Measurements from ENCODE around the gene ZNF804B. TPM values are rescaled to one million over a fixed set of nuclear protein-coding genes. Genes with fewer than 3 reads are reported as not detected.

The ZNF804B gene
- total RNA-seq, 1 donor from 2014 or later = not detected

DNA sequence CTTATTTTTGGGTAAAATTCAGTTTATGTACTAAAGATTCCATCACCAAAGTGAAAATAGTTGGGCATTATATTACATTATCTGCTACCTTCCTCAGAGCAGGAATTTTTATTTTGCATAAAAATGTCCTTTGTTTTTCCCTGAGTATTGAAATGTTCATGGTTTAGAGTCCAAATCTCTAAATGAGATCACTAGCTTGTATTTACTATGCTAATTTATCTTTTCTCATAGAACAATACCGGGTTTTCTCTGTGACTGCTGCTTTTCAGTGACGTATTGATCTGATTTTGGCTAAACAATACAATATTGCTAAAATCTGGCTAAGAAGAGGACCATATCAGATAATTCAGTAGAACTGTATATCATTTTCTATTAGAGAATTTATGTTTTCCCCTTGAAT is 125.6 kb downstream of the ZNF804B start:
- H3K27ac Mint-ChIP-seq (ENCODE audit: unreplicated experiment) = no peak overlapping the region
- DNase-seq (ENCODE audit: extremely low spot score, unreplicated experiment) = no peak
- H3K4me1 Mint-ChIP-seq (ENCODE audit: unreplicated experiment) = no peaks in the 10 kb centered on the region
- H3K9me3 Mint-ChIP-seq (ENCODE audit: unreplicated experiment) = no peaks in the 10 kb centered on the region
- TF ChIP-seq, protein P1, sequence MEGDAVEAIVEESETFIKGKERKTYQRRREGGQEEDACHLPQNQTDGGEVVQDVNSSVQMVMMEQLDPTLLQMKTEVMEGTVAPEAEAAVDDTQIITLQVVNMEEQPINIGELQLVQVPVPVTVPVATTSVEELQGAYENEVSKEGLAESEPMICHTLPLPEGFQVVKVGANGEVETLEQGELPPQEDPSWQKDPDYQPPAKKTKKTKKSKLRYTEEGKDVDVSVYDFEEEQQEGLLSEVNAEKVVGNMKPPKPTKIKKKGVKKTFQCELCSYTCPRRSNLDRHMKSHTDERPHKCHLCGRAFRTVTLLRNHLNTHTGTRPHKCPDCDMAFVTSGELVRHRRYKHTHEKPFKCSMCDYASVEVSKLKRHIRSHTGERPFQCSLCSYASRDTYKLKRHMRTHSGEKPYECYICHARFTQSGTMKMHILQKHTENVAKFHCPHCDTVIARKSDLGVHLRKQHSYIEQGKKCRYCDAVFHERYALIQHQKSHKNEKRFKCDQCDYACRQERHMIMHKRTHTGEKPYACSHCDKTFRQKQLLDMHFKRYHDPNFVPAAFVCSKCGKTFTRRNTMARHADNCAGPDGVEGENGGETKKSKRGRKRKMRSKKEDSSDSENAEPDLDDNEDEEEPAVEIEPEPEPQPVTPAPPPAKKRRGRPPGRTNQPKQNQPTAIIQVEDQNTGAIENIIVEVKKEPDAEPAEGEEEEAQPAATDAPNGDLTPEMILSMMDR (IDR thresholded peaks at IDR 0.05) = no peak
- H3K4me3 Mint-ChIP-seq (ENCODE audit: unreplicated experiment) = no peak overlapping the region
- H3K36me3 Mint-ChIP-seq (ENCODE audit: unreplicated experiment) = no peaks in the 10 kb centered on the region
- H3K27me3 Mint-ChIP-seq (ENCODE audit: unreplicated experiment) = no peaks in the 10 kb centered on the region

DNA sequence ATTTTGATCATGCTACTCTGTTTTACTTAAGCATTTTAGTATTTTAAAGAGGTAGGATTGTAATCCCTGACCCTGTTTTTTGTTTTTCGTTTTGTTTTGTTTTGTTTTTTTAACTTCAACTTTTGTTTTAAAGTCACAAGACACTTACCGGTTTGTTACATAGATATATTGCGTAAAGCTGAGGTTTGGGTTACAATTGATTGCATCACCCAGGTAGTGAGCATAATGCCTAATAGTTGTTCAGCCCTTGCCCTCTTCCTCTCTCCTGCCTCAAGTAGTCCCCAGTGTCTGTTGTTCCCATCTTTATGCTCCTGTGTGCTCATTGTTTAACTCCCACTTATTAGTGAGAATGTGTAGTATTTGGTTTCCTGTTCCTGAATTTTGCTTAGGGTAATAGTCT is 129.2 kb downstream of the ZNF804B start:
- TF ChIP-seq, protein P1 (IDR thresholded peaks at IDR 0.05) = no peak
- no peak overlapping the region for H3K27ac Mint-ChIP-seq (ENCODE audit: unreplicated experiment)
- no peaks in the 10 kb centered on the region for H3K4me1 Mint-ChIP-seq (ENCODE audit: unreplicated experiment)
- H3K36me3 Mint-ChIP-seq (ENCODE audit: unreplicated experiment) = no peaks in the 10 kb centered on the region
- no peak for DNase-seq (ENCODE audit: extremely low spot score, unreplicated experiment)
- no peaks in the 10 kb centered on the region for H3K9me3 Mint-ChIP-seq (ENCODE audit: unreplicated experiment)
- H3K4me3 Mint-ChIP-seq (ENCODE audit: unreplicated experiment) = no peak overlapping the region
- no peaks in the 10 kb centered on the region for H3K27me3 Mint-ChIP-seq (ENCODE audit: unreplicated experiment)

DNA sequence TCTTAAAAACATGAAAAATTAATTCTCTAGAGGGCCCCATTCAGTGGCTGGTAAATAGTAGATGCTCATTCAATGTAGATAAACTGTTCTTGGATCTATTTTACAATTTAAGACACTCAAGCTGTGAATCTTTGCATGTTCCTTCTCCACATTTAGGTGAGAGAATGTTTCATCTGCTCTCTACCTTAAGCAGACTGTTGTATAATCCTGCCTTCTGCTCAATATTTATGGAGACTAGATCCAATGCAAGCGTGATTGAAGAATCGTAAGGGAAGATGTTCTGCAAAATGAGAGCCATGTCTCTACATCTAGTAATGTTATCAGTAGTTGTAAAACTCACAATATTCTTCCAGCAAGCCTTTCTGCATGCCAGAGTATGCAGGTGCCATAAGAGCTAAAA is 151.0 kb downstream of the ZNF804B start:
- Mint-ChIP-seq H3K9me3 (ENCODE audit: unreplicated experiment) (no peaks in the 10 kb centered on the region), H3K27me3 (ENCODE audit: unreplicated experiment) (no peaks in the 10 kb centered on the region), H3K27ac (ENCODE audit: unreplicated experiment) (no peak overlapping the region), H3K4me1 (ENCODE audit: unreplicated experiment) (no peaks in the 10 kb centered on the region), H3K36me3 (ENCODE audit: unreplicated experiment) (no peaks in the 10 kb centered on the region), H3K4me3 (ENCODE audit: unreplicated experiment) (no peak overlapping the region)
- no peak for DNase-seq (ENCODE audit: extremely low spot score, unreplicated experiment)
- TF ChIP-seq, protein P1 (IDR thresholded peaks at IDR 0.05) = no peak

DNA sequence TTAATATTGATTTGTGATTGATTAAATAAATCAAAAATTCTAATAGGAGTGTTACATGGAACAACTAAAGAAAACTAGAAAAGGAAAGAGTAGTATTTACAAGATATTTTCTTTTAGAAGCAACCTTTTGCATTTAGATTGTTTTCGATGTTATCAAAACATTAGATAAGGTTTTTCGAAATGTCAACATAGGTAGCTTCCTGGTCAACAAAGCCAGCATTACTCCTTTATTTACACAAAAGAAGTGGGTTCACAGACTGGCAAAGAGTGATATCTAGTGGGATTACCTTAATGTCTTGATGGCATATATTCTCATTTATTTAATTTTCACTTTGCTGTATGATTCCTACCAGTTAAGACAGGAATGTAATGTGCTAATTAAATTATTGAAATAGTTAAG is 153.4 kb downstream of the ZNF804B start:
- TF ChIP-seq, protein P1 (IDR thresholded peaks at IDR 0.05) = no peak
- Mint-ChIP-seq H3K27me3 (ENCODE audit: unreplicated experiment) (no peaks in the 10 kb centered on the region), H3K4me3 (ENCODE audit: unreplicated experiment) (no peak overlapping the region), H3K27ac (ENCODE audit: unreplicated experiment) (no peak overlapping the region), H3K4me1 (ENCODE audit: unreplicated experiment) (no peaks in the 10 kb centered on the region), H3K9me3 (ENCODE audit: unreplicated experiment) (no peaks in the 10 kb centered on the region), H3K36me3 (ENCODE audit: unreplicated experiment) (no peaks in the 10 kb centered on the region)
- no peak for DNase-seq (ENCODE audit: extremely low spot score, unreplicated experiment)

DNA sequence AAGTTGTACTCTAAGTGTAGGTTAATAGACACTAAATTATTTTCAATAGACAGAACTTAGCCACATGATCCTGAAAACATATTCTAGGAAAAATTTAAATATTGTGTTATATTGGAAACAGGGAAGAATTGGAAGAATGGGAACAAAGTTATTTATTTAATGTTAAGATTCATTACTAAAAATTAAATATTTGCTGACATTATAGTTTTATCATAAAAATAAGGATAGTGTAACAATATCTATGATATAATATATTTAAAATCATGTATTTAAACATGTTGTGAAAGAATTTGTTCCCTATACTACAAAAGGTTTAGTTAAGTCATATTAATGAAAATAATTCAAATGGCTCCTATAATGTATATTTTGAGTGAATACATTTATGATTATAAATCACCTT is 156.1 kb downstream of the ZNF804B start:
- no peak for DNase-seq (ENCODE audit: extremely low spot score, unreplicated experiment)
- Mint-ChIP-seq H3K4me3 (ENCODE audit: unreplicated experiment) (no peak overlapping the region), H3K36me3 (ENCODE audit: unreplicated experiment) (no peaks in the 10 kb centered on the region), H3K9me3 (ENCODE audit: unreplicated experiment) (no peaks in the 10 kb centered on the region), H3K27ac (ENCODE audit: unreplicated experiment) (no peak overlapping the region), H3K4me1 (ENCODE audit: unreplicated experiment) (no peaks in the 10 kb centered on the region), H3K27me3 (ENCODE audit: unreplicated experiment) (no peaks in the 10 kb centered on the region)
- TF ChIP-seq, protein P1 (IDR thresholded peaks at IDR 0.05) = no peak
